VCaP (cell line): Measurements from ENCODE around the gene WFS1.
A peak's percentile ranks its signal among the peaks of the same experiment; 100 is the strongest.

Experiments
- H3K27ac ChIP-seq: fragments of 450-650 bp; 2 replicates; pipeline ENCODE4 v1.5.1; 2017
- TF ChIP-seq, protein P1 (sequence below): fragments of 450-650 bp; conservative IDR thresholded peaks from 2 replicates; pipeline ENCODE4 v1.5.1; 2017; ENCODE audit warnings: mild to moderate bottlenecking, moderate library complexity

WFS1 gene

DNA sequence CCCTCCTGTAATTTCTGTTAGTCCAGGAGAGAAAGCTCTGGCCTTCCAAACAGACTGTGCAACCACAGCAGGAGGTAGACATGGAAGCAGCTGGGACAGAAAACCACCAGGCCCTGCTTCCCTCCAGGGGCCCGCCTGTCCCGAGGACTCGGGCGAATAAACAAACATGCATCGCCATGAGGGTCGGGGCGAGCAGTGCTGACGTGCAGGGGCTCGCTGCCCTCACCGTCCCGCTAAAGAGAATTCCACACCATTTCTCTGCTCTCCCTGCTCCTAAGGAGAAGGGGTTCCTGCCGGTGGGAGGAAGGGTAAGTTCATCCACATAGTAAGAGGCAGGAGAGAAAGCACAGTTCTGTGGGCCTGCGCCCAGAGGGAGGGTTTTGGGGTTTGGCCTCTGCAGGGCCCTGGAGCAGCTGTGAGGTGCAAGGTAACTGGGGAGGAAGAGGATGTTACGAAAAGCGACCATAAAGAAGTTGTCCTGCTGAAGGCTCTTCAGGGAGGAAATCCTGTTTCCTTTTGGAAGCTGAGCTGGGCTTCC lies 54.9 kb downstream of the WFS1 start:
- TF ChIP-seq, protein P1, sequence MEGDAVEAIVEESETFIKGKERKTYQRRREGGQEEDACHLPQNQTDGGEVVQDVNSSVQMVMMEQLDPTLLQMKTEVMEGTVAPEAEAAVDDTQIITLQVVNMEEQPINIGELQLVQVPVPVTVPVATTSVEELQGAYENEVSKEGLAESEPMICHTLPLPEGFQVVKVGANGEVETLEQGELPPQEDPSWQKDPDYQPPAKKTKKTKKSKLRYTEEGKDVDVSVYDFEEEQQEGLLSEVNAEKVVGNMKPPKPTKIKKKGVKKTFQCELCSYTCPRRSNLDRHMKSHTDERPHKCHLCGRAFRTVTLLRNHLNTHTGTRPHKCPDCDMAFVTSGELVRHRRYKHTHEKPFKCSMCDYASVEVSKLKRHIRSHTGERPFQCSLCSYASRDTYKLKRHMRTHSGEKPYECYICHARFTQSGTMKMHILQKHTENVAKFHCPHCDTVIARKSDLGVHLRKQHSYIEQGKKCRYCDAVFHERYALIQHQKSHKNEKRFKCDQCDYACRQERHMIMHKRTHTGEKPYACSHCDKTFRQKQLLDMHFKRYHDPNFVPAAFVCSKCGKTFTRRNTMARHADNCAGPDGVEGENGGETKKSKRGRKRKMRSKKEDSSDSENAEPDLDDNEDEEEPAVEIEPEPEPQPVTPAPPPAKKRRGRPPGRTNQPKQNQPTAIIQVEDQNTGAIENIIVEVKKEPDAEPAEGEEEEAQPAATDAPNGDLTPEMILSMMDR: no peak
- no peak overlapping the region for H3K27ac ChIP-seq

DNA sequence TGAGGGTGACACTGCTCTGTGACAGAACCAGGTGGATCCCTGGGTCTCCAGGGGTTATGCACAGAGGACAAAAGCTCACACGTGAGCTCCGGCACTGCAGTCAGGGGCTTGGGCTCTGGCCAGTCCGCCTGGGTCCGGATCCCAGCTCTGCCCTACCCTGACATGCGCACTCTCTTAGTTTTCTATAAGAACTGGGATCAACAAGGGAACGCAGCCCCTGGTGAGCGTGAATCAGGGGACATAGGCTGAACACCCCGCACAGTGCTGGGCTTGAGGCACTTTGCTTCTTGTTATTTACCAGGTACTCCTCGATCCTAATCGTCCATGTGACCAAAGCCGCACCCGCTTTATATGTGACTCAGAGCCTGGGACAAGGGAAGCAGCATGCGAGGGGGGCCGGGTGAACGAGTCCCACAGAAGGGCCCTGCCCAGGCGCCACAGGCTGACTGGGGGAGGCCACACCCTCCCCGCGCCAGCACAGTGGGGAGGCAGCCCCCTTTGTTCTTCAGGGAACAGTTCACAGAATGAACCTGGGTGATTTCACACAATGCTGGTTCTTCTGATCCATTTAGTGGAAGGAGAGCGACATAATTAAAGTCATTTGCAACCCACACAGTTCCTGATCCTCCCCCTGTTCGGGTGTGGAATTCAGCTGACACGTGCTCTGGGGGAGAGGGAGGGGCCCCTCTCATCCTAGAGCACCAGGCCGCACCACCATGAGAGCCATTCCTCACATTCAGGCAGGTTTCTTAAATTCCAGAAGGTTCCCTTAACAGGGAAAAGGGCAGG lies 55.5 kb downstream of the WFS1 start:
- H3K27ac ChIP-seq: no peak overlapping the region
- TF ChIP-seq, protein P1: no peak

DNA sequence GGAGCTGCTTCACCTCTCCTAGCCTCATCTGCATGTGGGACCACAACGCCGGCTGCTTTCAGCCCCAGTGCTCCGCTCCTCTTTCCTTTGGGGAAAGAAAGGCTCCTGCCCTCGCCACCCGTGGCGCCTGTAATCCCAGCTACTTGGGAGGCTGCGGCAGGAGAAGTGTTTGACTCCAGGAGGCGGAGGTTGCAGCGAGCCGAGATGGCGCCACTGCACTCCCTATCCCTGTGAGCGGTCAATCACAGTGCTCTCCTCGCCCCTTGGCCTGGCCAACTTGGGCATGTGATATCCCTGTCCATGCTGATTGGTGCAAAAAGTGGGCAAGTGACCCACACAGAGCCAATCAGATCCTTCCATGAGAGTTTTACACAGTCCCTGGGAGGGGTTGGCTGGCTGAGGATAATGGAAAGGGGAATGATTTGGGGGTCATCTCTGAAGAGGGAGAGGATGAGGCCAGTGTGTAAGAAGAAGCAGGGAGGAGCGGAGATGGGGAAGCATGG lies 56.2 kb downstream of the WFS1 start:
- TF ChIP-seq, protein P1: no peak
- no peak overlapping the region for H3K27ac ChIP-seq

DNA sequence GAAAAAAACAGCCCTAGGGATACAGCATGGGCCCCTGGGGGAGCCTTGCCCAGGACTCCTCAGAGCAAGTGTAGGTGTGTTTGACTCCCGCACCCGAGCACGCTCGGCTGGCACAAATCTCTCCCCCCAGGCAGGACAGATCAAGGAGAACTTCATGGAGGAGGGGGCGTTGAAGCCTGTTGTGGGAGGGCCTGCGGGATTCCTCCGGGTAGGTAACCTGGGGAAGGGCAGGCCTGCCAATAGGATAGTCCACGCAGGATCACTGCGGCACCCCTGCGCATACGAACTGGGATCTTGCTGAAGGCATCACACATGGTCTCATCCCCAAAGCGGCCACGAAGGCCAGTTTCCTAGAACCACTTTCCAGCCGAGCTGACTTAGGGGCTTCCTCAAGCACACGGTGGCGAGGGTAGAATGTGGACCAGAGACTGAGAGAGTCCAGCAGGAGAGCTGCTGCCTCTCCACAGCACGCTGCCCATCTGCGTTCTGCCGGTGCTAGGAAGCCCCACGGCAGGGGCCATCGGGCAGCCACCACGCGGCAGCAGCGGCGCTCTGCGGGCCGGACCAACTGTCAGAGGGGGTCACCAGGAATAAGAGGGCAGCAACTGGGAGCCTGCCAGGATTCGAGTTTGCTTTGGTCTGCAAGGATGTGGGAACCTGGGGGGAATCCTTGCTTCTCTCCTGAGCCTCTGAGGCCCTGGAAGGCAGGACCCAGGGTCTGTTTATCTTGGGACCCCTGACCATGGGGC lies 56.8 kb downstream of the WFS1 start:
- TF ChIP-seq, protein P1: no peak
- no peak overlapping the region for H3K27ac ChIP-seq

DNA sequence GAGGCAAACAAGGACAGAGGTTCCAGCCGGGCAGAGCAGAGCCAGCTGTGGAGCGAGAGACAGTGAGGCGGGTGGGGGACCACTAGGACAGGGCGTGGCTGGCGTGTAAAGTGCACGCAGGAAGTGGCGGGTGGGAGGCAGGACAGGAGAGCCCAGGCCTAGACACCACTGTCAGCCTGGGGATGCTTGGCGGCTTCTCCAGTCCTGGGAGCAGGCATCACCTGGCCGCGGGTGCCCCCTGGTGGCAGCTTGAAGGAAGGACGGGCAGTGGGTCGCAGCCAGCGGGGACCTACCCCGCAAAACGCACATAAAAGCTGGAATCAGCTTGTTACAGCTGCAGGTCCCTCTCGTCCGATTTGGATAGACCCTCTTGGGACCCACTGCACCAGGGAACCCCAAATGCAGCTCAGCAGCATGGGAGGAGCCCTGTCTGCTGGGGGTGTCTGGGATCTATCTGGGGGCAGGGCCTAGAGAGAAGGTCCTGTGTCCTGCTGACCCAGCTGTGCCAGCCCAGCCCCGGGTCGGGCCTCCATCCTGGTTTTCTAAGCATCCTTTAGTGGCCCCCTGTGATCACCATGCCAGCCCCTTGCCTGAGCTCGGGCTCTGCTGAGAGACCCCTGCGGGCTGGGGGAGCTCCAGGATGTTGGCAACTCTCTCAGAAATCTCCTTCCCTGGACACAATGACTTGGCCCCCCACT lies 57.7 kb downstream of the WFS1 start:
- TF ChIP-seq, protein P1: peak; percentile 93
- H3K27ac ChIP-seq: no peak overlapping the region

DNA sequence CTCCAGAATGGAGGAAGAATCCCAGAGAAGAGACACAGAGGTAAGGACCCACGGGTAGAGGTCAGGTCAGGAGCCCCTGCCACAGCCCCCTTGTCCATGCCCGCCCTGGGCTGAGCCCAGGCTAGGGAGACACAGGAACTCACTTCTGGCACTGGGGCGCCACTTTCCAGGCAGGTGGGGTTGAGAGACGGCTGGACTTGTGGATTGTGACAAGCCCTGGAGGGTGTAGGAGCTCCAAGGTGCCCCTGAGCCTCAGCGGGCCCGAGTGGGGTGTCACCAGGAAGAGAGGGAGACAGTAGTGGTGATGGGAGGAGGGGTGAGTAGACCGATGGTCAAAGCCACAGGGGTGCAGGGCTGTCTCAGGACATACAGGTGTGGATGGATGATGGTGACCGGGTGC lies 58.9 kb downstream of the WFS1 start:
- TF ChIP-seq, protein P1: no peak
- H3K27ac ChIP-seq: no peak overlapping the region
